H9 (cell line): ENCODE data around the gene CRIP2. TPM values are rescaled to one million over a fixed set of nuclear protein-coding genes. Genes with fewer than 3 reads are reported as not detected.

Experiments used
- DNase-seq: peaks from one replicate; pipeline ENCODE4 v3.0.0-alpha.2; 2017
- H2AFZ ChIP-seq: one replicate; pipeline ENCODE4 v1.6.1; 2013; ENCODE audit warnings: mild to moderate bottlenecking, low read length, control low read depth, moderate library complexity
- H2AK5ac ChIP-seq: 2 replicates; pipeline ENCODE4 v1.6.1; 2013; ENCODE audit warnings: low read length, control low read depth, mixed read lengths; ENCODE audit not compliant: insufficient read length
- H2BK120ac ChIP-seq: one replicate; pipeline ENCODE4 v1.6.1; 2013; ENCODE audit warnings: low read depth, mild to moderate bottlenecking, low read length, control low read depth, inconsistent platforms; ENCODE audit not compliant: poor library complexity, severe bottlenecking
- H2BK12ac ChIP-seq: 2 replicates; pipeline ENCODE4 v1.6.1; 2013; ENCODE audit warnings: low read length, control low read depth, mixed read lengths, low read depth; ENCODE audit not compliant: insufficient read length
- H2BK15ac ChIP-seq: 2 replicates; pipeline ENCODE4 v1.6.1; 2013; ENCODE audit warnings: low read depth, low read length, control low read depth
- H2BK20ac ChIP-seq: one replicate; pipeline ENCODE4 v1.6.1; 2013; ENCODE audit warnings: low read depth, mild to moderate bottlenecking, low read length, control low read depth, inconsistent platforms; ENCODE audit not compliant: poor library complexity, severe bottlenecking
- H2BK5ac ChIP-seq: 2 replicates; pipeline ENCODE4 v1.6.1; 2013; ENCODE audit warnings: low read length, control low read depth, mixed read lengths; ENCODE audit not compliant: insufficient read length
- H3K14ac ChIP-seq: 2 replicates; pipeline ENCODE4 v1.6.1; 2013; ENCODE audit warnings: low read length, control low read depth; ENCODE audit not compliant: insufficient read depth
- H3K18ac ChIP-seq: 2 replicates; pipeline ENCODE4 v1.6.1; 2013; ENCODE audit warnings: low read depth, mild to moderate bottlenecking, mixed read lengths, low read length, control low read depth; ENCODE audit not compliant: insufficient read length
- H3K23ac ChIP-seq: 2 replicates; pipeline ENCODE4 v1.6.1; 2013; ENCODE audit warnings: low read length, control low read depth, mixed read lengths, low read depth; ENCODE audit not compliant: insufficient read length
- H3K23me2 ChIP-seq: 2 replicates; pipeline ENCODE4 v1.6.1; 2013; ENCODE audit warnings: low read depth, mild to moderate bottlenecking, mixed read lengths, low read length, control low read depth; ENCODE audit not compliant: insufficient read length, poor library complexity, severe bottlenecking
- H3K27ac ChIP-seq: 2 replicates; pipeline ENCODE4 v1.5.1; 2013; ENCODE audit warnings: low read length, control low read depth, mixed read lengths, low read depth; ENCODE audit not compliant: insufficient read length
- H3K27me3 ChIP-seq: 2 replicates; pipeline ENCODE4 v1.6.1; 2013; ENCODE audit warnings: low read length, control low read depth, inconsistent platforms; ENCODE audit not compliant: insufficient read depth
- H3K4ac ChIP-seq: 2 replicates; pipeline ENCODE4 v1.6.1; 2013; ENCODE audit warnings: low read depth, mild to moderate bottlenecking, control low read depth, inconsistent platforms, low read length, moderate library complexity
- H3K4me1 ChIP-seq: 2 replicates; pipeline ENCODE4 v1.6.1; 2013; ENCODE audit warnings: low read length, control low read depth, inconsistent platforms; ENCODE audit not compliant: insufficient read depth
- H3K4me2 ChIP-seq: 2 replicates; pipeline ENCODE4 v1.6.1; 2013; ENCODE audit warnings: low read length, control low read depth, mixed read lengths; ENCODE audit not compliant: insufficient read length, insufficient read depth
- H3K56ac ChIP-seq: 2 replicates; pipeline ENCODE4 v1.6.1; 2013; ENCODE audit warnings: low read depth, mild to moderate bottlenecking, mixed read lengths, low read length, control low read depth; ENCODE audit not compliant: insufficient read length
- H3K79me1 ChIP-seq: 2 replicates; pipeline ENCODE4 v1.6.1; 2013; ENCODE audit warnings: low read depth, mild to moderate bottlenecking, moderate library complexity, low read length, control low read depth, inconsistent platforms; ENCODE audit not compliant: insufficient read depth, poor library complexity, severe bottlenecking
- H3K79me2 ChIP-seq: 2 replicates; pipeline ENCODE4 v1.6.1; 2013; ENCODE audit warnings: low read length, control low read depth, inconsistent platforms; ENCODE audit not compliant: insufficient read depth
- H3K9ac ChIP-seq: 2 replicates; pipeline ENCODE4 v1.6.1; 2013; ENCODE audit warnings: low read length, control low read depth, mixed read lengths; ENCODE audit not compliant: insufficient read length; ENCODE audit errors: extremely low read depth
- H3K9me3 ChIP-seq: one replicate; pipeline ENCODE4 v1.6.1; 2013; ENCODE audit warnings: low read depth, low read length, inconsistent platforms; ENCODE audit not compliant: control insufficient read depth
- H3T11ph ChIP-seq: one replicate; pipeline ENCODE4 v1.6.1; 2013; ENCODE audit warnings: mild to moderate bottlenecking, low read length, control low read depth, inconsistent platforms
- H4K20me1 ChIP-seq: one replicate; pipeline ENCODE4 v1.6.1; 2013; ENCODE audit not compliant: control insufficient read depth, insufficient read length, insufficient read depth
- H4K5ac ChIP-seq: 2 replicates; pipeline ENCODE4 v1.6.1; 2013; ENCODE audit warnings: low read depth, mild to moderate bottlenecking, mixed read lengths, low read length, control low read depth; ENCODE audit not compliant: insufficient read length
- H4K8ac ChIP-seq: replicated peaks from 2 replicates; pipeline ENCODE4 v1.6.1; 2013; ENCODE audit warnings: low read length, control low read depth, mixed read lengths, low read depth; ENCODE audit not compliant: insufficient read length
- H4K91ac ChIP-seq: 2 replicates; pipeline ENCODE4 v1.6.1; 2013; ENCODE audit warnings: low read depth, mild to moderate bottlenecking, moderate library complexity, mixed read lengths, low read length, control low read depth; ENCODE audit not compliant: insufficient read length
- H3K27ac Mint-ChIP-seq, 3 experiments: 2 replicates in 2 of 3; 3 replicates in 1 of 3; pipeline ENCODE4 v1.8.0; 2020 to 2021; ENCODE audit warnings: mixed read lengths in 3 of 3, mild to moderate bottlenecking in 1 of 3, moderate library complexity in 1 of 3
- H3K27me3 Mint-ChIP-seq: 2 replicates; pipeline ENCODE4 v1.8.0; 2021; ENCODE audit warnings: low read depth, mild to moderate bottlenecking, moderate library complexity, mixed read lengths
- H3K36me3 Mint-ChIP-seq, 3 experiments: 2 replicates in 2 of 3; 3 replicates in 1 of 3; pipeline ENCODE4 v1.8.0; 2020 to 2021; ENCODE audit warnings: low read depth in 3 of 3, mixed read lengths in 3 of 3; ENCODE audit not compliant: insufficient read depth in 1 of 3
- H3K4me1 Mint-ChIP-seq, 2 experiments: 2 replicates each; pipeline ENCODE4 v1.8.0; 2020; ENCODE audit warnings: mixed read lengths in 2 of 2
- H3K4me3 Mint-ChIP-seq, 2 experiments: 2 replicates in 1 of 2; 3 replicates in 1 of 2; pipeline ENCODE4 v1.8.0; 2020 to 2021; ENCODE audit warnings: mild to moderate bottlenecking in 2 of 2, mixed read lengths in 2 of 2, moderate library complexity in 1 of 2
- H3K9me3 Mint-ChIP-seq, 2 experiments: 2 replicates in 1 of 2; 3 replicates in 1 of 2; pipeline ENCODE4 v1.8.0; 2020; ENCODE audit warnings: mild to moderate bottlenecking in 2 of 2, mixed read lengths in 2 of 2, moderate library complexity in 1 of 2
- CTCF ChIP-seq: fragments of 200-600 bp; sonication (generic); conservative IDR thresholded peaks from 3 replicates; pipeline ENCODE4 v1.8.0; 2021; ENCODE audit warnings: antibody characterized with exemption, mild to moderate bottlenecking
- WGBS: extraction: QIAGEN DNeasy Blood & Tissue Kit; methylation state at CpG from one replicate; pipeline ENCODE4 v1.1.7; 2013; ENCODE audit warnings: missing lambda C conversion rate, low lambda C conversion rate, mixed read lengths; ENCODE audit not compliant: insufficient read length; ENCODE audit errors: extremely low coverage; 5-methylcytosine and 5-hydroxymethylcytosine counted together
- total RNA-seq: library from RNA; stranded (reverse); gene quantifications from 2 replicates; pipeline ENCODE4 v1.2.1, GENCODE V29; 2021

Gene CRIP2
- total RNA-seq, 1 experiment from 2014 or later = 5.7 TPM

GRCh38 chr14:105440992-105441391, 33.6 kb upstream of the CRIP2 start:
- Mint-ChIP-seq H3K4me1 (peaks cover 2% of the 10 kb centered on the region in 2 experiments; a peak in 2 of 4 replicates), H3K9me3 (no peaks in the 10 kb centered on the region), H3K36me3 (peaks cover 16 to 37% (median 22%) of the 10 kb centered on the region in 3 experiments; a peak in 6 of 7 replicates), H3K4me3 (no peak overlapping the region), H3K27me3 (no peaks in the 10 kb centered on the region), H3K27ac (no peak overlapping the region)
- H3K27ac ChIP-seq = no peak overlapping the region
- H3K4me1 ChIP-seq = no peaks in the 10 kb centered on the region
- H3K23me2 ChIP-seq = no peaks in the 10 kb centered on the region
- no peak overlapping the region for H2BK12ac ChIP-seq
- peaks cover 7% of the 10 kb centered on the region; the same call in 1 of the 2 replicates for H3K79me2 ChIP-seq
- H2BK20ac ChIP-seq = no peak overlapping the region
- no peak overlapping the region for H3K9ac ChIP-seq
- H2BK5ac ChIP-seq = no peak overlapping the region
- no peak overlapping the region for H3K23ac ChIP-seq
- no peak overlapping the region for H3K14ac ChIP-seq
- no peak overlapping the region for H4K5ac ChIP-seq
- no peak overlapping the region for H4K91ac ChIP-seq
- no peak overlapping the region for H2BK120ac ChIP-seq
- H3T11ph ChIP-seq = no peak overlapping the region
- no peak overlapping the region for H2AK5ac ChIP-seq
- no peak overlapping the region for H3K56ac ChIP-seq
- H3K9me3 ChIP-seq = no peaks in the 10 kb centered on the region
- no peak for DNase-seq
- H4K8ac ChIP-seq = no peak overlapping the region
- no peak for TF ChIP-seq CTCF
- no peaks in the 10 kb centered on the region for H3K27me3 ChIP-seq
- H3K79me1 ChIP-seq = peaks cover 2% of the 10 kb centered on the region
- H3K4ac ChIP-seq = no peak overlapping the region
- H2BK15ac ChIP-seq = no peak overlapping the region
- no peak overlapping the region for H3K4me2 ChIP-seq
- H4K20me1 ChIP-seq = no peaks in the 10 kb centered on the region
- WGBS = no CpG with 5 or more reads among the region's 9 CpGs
- H2AFZ ChIP-seq = no peak overlapping the region
- H3K18ac ChIP-seq = no peak overlapping the region
